HG02588 (cell line): ENCODE measurements around the gene CTNNBL1.

Experiments used
- ATAC-seq: cut with Tn5 transposase; IDR thresholded peaks from one replicate; pipeline ENCODE4 v1.9.1; 2021; ENCODE audit warnings: mild to moderate bottlenecking, moderate library complexity; ENCODE audit not compliant: unreplicated experiment

CTNNBL1 gene

GRCh38 chr20:37775200-37775599, 81.4 kb downstream of the CTNNBL1 start:
- ATAC-seq, result no peak

- no peak for ATAC-seq
These were observed 82.2 kb downstream of the CTNNBL1 start for GRCh38 chr20:37776049-37776448.

- ATAC-seq, result no peak
These were observed 82.7 kb downstream of the CTNNBL1 start for GRCh38 chr20:37776526-37776925.

- no peak for ATAC-seq
These were observed 83.5 kb downstream of the CTNNBL1 start for GRCh38 chr20:37777012-37777950.

- ATAC-seq, result no peak
These were observed 84.3 kb downstream of the CTNNBL1 start for GRCh38 chr20:37777988-37778659.

GRCh38 chr20:37781626-37782025, 87.8 kb downstream of the CTNNBL1 start:
- no peak for ATAC-seq

GRCh38 chr20:37786043-37786442, 92.2 kb downstream of the CTNNBL1 start:
- no peak for ATAC-seq

- no peak for ATAC-seq
These were observed 95.6 kb downstream of the CTNNBL1 start for GRCh38 chr20:37789408-37789807.

GRCh38 chr20:37790900-37791299, 97.1 kb downstream of the CTNNBL1 start:
- ATAC-seq, result no peak

GRCh38 chr20:37796121-37796520, 102.3 kb downstream of the CTNNBL1 start:
- no peak for ATAC-seq

- no peak for ATAC-seq
These were observed 102.9 kb downstream of the CTNNBL1 start for GRCh38 chr20:37796733-37797132.

GRCh38 chr20:37797669-37798175, 103.9 kb downstream of the CTNNBL1 start:
- ATAC-seq, result no peak

GRCh38 chr20:37798312-37798711, 104.5 kb downstream of the CTNNBL1 start:
- no peak for ATAC-seq

- no peak for ATAC-seq
These were observed 106.8 kb downstream of the CTNNBL1 start for GRCh38 chr20:37800618-37801017.

- ATAC-seq, result no peak
These were observed 108.1 kb downstream of the CTNNBL1 start for GRCh38 chr20:37801921-37802320.

- no peak for ATAC-seq
These were observed 109.8 kb downstream of the CTNNBL1 start for GRCh38 chr20:37803438-37804307.

- ATAC-seq, result peak; percentile 68
These were observed 111.0 kb downstream of the CTNNBL1 start for GRCh38 chr20:37804584-37805566.

- no peak for ATAC-seq
These were observed 113.8 kb downstream of the CTNNBL1 start for GRCh38 chr20:37807471-37808232.
